OCI-M2 (cell line): ENCODE measurements around the gene KANSL2.
"Not testable (repeated sequence)": the region's sequence is repeated elsewhere in the genome, so short reads cannot be mapped to it uniquely, and the experiment has no call there.

Experiments used
- DNase-seq: peaks from one replicate; lab custom pipeline; 2025; ENCODE audit not compliant: unreplicated experiment; lab: John Stamatoyannopoulos, UW

KANSL2 gene, protein sequence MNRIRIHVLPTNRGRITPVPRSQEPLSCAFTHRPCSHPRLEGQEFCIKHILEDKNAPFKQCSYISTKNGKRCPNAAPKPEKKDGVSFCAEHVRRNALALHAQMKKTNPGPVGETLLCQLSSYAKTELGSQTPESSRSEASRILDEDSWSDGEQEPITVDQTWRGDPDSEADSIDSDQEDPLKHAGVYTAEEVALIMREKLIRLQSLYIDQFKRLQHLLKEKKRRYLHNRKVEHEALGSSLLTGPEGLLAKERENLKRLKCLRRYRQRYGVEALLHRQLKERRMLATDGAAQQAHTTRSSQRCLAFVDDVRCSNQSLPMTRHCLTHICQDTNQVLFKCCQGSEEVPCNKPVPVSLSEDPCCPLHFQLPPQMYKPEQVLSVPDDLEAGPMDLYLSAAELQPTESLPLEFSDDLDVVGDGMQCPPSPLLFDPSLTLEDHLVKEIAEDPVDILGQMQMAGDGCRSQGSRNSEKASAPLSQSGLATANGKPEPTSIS

DNA sequence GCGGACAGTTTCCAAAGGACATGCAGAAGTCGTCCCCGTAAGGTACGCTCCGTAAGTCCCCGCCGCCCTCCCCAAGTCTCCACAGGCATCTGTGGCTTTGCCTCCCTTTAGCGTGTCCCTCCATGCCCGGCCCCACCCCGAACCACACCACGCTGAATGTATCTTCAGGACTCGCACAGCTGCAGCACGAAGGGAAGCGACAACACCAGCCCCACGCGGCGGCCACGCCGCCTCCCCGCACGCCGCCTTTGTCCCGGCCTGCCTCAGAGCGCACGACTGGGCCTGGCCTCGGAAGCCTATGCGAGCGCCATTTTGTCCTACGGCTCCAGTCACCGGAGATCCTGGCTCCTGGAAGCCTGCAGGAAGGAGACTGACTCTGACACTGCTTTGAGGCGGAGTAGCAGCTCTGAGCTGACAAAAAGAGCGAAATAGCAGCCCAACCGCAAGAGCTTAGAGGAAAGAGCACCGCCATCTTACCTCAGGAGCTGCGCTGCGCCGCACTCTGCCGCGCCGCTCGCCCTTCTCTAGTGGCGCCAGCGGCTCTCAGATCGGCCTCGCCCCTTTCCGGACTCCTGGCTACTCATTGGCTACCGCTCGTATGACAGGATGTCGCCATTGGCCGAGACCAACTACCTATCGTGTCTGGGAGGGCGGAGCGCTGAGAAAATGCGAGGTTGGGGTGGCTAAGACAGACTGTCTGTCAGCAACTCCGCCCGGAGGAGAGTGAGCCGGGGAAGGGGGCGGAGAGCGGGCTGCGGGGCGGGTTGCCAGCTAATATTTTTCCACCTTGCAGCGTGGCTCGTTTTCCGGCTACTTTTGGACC lies at the start of gene KANSL2:
TSS of gene KANSL2 (minus strand) at position 529 of the 823 bp plus-strand sequence. CDS start 606 bp downstream, outside the sequence.
- DNase-seq = peak; percentile 71

GRCh38 chr12:48728807-48729206 lies 46.8 kb upstream of the KANSL2 start:
- no peak for DNase-seq

DNA sequence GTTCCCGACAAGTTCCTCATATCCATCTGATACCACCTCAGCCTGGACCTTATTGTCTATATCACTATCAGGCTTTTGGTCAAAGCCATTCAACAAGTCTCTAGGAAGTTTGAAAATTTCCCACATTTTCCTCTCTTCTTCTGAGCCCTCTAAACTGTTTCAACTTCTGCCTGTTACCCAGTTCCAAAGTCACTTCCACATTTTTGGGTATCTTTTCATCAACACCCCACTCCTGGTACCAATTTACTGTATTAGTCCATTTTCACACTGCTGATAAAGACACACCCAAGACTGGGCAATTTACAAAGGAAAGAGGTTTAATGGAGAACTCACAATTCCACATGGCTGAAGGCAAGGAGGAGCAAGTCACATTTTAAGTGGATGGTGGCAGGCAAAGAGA lies 38.7 kb upstream of the KANSL2 start:
- not testable (repeated sequence) for DNase-seq

GRCh38 chr12:48720171-48720570 lies 38.1 kb upstream of the KANSL2 start:
- not testable (repeated sequence) for DNase-seq

- DNase-seq = not testable (repeated sequence)
These were observed 37.0 kb upstream of the KANSL2 start for GRCh38 chr12:48719002-48719401.

DNA sequence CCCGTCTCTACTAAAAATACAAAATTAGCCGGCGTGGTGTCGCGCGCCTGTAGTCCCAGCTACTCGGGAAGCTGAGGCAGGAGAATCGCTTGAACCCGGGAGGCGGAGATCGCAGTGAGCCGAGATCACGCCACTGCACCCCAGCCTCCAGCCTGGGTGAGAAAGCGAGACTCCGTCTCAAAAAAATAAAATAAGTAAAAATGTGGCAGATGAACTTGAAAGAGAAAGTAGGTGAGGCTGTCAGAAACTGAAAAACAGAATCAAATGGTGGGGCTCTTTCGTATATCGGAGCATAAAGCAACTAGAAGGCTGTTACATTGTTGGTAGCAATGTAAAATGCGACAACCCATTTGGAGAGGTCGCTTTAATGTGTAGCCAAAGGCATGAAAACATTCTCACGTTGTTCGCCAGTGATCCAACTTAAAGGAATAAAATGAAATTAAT lies 35.2 kb upstream of the KANSL2 start:
- DNase-seq = no peak

GRCh38 chr12:48716493-48717251 lies 34.6 kb upstream of the KANSL2 start, which contains the start of gene CCNT1:
TSS of gene CCNT1 (minus strand) at chr12:48716707. CDS start at chr12:48716675, 32 bp downstream.
- peak; percentile 82 for DNase-seq

DNA sequence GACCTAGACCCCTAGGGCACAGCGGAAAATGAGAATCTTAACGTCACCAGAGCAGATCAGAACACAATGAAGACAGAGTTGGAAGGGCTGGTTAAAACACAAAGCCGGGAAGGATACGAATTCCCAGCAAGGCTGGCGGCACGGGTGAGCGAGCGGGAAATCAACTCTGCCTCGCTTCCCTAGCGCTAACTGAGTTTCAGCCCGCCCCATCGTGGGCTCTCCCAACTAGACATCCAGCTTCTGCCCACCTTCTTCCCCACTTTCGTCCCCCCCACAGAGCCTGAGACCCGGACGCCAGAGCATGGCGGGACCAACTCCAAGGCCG lies 34.1 kb upstream of the KANSL2 start:
- DNase-seq = no peak

DNA sequence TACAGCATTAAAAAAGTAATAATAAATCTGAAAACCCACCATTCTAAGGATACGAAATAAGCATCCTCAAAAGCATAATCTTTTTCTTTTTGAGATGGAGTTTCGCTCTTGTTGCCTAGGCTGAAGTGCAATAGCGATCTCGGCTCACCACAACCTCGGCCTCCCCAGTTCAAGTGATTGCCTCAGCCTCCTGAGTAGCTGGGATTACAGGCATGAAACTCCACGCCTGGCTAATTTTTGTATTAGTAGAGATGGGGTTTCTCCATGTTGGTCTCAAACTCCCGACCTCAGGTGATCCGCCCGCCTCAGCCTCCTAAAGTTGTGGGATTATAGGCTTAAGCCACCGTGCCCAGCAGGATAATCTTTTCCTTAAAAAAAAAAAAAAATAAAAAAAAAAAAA lies 30.2 kb upstream of the KANSL2 start:
- DNase-seq = no peak

GRCh38 chr12:48698822-48699221 lies 16.8 kb upstream of the KANSL2 start:
- DNase-seq = not testable (repeated sequence)

DNA sequence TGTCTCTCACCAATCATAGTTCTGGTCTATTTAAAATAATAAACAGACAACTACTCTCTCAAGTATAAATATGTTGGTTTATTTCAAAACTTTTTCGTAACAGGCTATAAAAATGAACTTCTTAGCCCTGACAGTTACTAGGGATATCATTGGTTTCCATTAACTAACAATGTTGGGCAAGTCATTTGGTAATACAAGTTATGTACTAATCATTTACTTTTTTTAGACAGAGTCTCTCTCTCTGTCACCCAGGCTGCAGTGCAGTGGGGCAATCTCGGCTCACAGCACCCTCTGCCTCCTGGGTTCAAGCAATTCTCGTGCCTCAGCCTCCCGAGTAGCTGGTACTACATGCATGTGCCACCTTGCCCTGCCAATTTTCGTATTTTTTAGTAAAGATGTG lies 14.6 kb upstream of the KANSL2 start:
- DNase-seq = no peak

GRCh38 chr12:48695859-48696258 lies 13.8 kb upstream of the KANSL2 start:
- DNase-seq = no peak

DNA sequence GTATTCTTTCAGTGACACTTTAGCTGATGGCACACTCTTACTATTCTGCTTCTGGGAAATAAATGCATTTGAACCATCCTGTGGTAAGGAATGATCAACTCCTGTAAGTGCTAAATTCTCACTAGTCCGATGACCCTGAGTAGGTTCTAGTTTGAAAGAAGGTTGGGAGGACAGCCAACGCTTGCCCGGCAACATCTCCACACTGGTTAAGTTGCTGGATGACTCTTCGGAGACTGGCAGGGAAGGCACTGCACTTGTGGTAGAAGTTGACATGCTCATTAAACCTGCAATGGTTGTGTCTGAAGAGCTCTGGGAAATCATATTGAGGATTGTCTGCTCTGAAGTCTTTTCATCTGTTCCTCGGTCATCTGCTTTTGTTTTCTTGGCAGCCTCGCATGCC lies 12.0 kb upstream of the KANSL2 start:
- DNase-seq = no peak

GRCh38 chr12:48693572-48693971 lies 11.5 kb upstream of the KANSL2 start:
- DNase-seq = no peak

GRCh38 chr12:48691826-48692487 lies 9.9 kb upstream of the KANSL2 start:
- DNase-seq = no peak

- DNase-seq = no peak
These were observed 9.0 kb upstream of the KANSL2 start for GRCh38 chr12:48690990-48691389.

GRCh38 chr12:48690436-48690835 lies 8.4 kb upstream of the KANSL2 start:
- DNase-seq = no peak

DNA sequence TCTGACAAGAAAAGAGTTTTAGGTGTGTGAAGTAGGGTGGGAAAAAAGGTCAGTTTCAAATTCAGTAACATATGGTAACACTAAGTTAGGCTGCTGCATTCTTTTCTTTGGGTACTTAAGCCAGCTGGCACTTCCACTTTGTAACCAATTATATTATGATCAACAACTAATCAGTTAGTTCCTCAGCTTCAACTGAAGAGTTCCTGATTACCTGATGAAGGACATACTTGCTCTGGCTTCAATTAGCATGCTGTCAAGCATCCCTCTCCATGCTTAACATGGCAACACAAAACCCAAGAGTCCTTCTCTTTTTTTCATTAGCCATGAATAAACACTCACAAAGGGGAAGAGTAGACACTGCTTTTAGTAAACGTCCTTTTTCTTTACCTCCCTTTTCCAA lies 6.8 kb upstream of the KANSL2 start:
- no peak for DNase-seq

- DNase-seq = no peak
These were observed 5.6 kb upstream of the KANSL2 start for GRCh38 chr12:48687592-48687991.

DNA sequence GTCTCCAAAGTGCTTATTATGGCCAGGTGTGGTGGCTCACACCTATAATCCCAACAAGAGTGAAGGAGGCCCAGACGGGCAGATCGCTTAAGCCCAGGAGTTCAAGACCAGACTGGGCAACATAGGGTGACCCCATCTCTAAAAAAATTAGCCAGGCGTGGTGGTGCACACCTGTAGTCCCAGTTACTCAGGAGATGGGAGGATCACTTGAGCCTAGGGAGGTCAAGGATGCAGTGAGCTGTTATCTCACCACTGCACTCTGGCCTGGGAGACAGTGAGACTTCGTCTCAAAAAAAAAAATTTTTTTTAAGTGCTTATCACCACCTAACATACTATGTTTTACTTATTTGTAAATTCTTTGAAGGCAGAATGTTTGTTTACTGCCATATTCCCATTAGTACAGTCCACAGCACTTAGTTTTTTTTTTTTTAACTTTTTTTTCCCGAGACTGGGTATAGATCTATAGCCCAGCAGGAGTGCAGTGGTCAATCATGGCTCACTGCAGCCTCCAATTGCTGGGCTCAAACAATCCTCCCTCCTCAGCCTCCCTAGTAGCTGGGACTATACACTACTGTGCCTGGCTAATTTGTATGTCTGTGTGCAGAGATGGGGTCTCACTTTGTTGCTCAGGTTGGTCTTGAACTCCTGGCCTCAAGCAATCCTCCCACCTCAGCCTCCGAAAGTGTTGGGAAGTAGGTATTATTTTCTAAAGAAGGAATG lies 4.7 kb upstream of the KANSL2 start:
- no peak for DNase-seq
